Stimulated activated CD4-positive, alpha-beta T cell treated with anti-CD3 and anti-CD28 coated beads, Interleukin-15, amount 100 ng/mL, for 48 hours (primary cell): Measurements from ENCODE around the gene NSUN4.
"Not testable (repeated sequence)": the region's sequence is repeated elsewhere in the genome, so short reads cannot be mapped to it uniquely, and the experiment has no call there.

Experiments used
- DNase-seq, 2 donors: peaks; one replicate each; pipeline ENCODE4 v3.0.0-alpha.2; 2020; ENCODE audit warnings: low read depth in 2 of 2

The NSUN4 gene

DNA sequence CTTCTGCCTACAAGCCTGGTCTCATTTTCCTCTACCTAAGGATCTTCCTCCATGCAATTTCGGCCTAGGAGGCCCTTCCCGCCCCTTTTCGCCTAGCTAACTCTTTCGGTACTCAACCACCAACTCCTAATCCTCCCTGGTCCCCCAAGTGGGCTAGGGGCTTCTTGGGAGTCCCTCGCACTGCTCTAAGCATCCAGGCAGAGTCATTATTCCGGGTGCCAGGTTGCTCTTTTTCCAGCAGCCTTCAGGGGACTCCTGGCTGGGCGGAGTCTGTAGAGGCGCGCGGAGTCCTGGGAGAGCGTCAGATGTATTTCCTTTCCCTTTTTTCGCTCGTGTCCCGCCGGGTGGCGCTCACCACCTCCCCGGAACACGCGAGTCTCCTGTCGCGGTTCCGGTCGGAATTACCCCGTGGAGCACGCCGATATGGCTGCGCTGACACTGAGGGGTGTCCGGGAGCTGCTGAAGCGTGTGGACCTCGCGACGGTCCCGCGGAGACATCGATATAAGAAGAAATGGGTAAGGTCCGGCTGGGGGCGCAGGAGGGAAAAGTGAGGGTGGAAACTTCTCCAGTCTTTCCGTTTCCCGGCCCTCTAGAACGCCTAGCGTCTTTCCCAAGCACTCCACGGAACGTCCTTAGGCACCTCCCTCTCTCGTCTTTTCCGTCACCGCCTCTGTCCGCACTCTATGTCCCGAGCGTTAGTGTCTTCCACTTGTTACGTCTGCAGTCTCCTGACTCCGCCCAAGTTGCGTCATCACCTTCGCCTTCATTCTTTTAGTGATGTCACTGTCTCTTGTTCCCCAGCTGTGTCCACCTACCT is at the start of gene NSUN4:
Gene NSUN4, plus strand, starts transcription at position 404 of the 818 bp plus-strand sequence. Its CDS starts 20 bp downstream, at position 424.
- DNase-seq, result peak; percentile 80 to 81

DNA sequence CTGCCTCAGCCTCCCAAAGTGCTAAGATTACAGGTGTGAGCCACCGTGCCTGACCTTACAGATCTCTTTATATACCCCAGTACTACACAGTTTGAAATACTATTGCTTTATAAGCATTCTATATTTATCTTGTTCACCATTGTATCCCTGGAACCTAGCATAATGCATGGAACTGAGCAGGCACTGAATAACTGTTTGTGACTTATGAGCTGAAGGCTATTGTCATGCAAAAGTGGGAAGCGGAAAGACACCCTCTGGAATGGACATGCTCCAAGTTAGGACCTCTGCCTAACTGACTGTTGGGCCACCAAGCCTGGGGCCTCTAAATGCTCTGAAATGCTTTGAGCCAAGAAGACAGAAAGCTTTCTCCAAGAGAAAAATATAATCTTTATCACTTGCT is 45.3 kb upstream of the NSUN4 start:
- DNase-seq, result no peak

DNA sequence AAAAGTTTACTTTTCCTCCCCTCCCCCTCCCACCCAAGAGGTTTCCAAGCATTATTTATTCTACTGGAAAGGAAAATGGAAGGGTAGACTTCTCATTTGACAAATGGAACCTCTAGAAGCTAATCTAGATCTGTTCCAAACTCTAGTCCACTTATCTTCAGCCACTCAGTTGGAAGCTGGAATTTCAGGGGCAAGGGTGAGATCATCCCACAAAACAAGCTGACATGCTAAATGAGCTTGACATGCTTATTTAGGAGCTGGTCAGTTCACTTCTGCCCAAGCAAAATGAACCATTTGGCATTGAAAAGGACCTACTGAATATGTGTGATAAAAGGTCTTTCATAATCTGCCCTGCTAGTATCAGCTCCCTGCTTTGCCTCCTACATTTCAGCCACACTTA is 42.2 kb upstream of the NSUN4 start:
- DNase-seq, result no peak

DNA sequence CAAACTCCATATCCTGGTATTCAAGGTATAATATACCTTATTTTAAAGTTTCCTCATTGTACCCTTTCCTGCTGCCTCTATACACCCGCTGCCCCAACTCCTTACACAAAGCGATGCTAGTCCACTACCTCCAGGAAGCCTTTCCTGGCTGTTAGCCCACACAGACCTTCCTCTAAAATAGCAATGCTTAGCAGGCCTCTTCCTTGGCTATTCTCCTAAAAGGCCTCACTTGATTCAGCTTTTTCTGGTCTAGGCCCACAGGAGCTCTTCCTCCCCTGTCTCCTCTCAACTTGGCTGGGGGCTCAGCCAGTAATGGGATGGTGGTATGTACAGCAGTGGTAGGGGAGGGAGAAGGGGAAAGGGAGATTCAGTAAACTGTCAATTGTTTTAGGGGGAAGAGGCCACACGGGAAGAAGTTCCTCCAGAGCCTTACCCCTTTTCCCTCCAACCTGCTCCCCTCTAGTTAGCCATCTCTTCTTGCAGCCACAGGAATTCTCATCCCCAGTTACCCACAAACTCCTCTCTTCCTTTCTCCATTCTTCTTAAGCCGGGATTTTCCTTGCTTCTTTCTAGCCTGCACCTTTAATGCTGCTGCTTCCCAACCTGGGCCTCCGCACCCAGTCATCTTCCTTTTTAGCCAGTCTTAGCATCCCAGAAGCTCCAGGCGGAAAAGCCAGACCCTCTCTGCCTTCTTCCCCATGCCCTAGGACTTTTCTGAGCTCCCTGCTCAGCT is 39.8 kb upstream of the NSUN4 start:
- DNase-seq, result no peak

DNA sequence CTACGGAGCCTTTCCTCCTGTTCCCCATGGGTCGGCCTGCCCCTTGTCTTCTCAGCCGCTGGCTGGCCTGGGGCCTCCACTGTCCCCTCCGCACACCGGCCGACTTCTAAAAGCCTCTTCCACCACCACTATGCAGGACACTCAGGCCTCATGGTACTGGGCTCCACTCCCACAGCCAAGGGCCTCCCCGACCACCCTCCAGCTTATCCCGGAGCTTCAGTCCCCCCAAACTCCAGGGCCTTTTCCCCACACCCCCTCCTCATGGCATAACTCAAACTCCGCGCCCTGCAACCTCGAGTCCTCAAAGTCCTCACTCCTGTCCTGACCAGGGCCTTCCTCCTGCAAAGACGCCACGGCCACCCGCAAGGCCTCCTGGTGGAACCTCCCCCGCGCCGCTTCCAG is 39.2 kb upstream of the NSUN4 start:
- DNase-seq, result peak in 1 of 2 donors; percentile 5

DNA sequence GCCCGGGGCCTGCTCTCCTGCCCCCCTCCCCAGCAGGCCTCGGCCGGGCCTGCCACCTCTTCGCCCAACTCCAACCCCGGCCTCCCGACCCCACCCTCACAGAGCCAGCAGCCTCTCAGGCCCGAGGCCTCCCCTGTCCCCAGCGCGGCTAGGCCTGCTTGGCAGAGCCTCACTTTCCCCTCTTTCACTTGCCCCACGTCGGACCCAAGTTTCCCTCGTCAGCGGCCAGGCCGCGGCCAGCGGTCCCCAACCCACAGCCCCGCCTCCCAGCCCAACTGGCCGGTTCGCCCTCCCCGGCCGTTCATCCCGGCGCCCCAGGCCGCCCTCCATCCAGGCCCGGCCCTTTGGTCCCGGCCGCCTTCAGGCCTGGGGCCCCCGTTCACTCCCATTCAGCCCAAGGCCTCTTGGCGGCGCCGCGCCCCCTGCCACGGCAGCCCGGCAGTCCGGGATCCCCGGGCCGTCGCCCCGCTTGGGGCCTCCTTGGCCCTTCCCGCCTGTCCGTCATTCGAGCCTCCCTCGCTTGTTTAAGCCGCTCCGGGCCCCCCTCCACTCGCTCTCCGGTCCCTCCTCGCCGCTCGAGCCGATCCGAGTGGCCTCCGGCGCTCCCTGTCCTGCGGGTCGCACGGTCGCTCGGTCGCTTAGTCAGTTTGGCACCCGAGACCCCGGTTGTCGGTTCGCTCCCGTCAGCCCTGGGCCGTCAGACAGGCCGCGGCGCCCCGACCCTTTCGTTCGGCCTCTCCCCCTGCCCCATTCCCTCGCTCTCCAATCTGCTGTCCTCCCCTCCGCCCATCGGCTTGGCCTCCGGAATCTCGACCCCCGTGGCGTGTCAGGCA is 38.6 kb upstream of the NSUN4 start:
- DNase-seq, result peak; percentile 31 to 39

DNA sequence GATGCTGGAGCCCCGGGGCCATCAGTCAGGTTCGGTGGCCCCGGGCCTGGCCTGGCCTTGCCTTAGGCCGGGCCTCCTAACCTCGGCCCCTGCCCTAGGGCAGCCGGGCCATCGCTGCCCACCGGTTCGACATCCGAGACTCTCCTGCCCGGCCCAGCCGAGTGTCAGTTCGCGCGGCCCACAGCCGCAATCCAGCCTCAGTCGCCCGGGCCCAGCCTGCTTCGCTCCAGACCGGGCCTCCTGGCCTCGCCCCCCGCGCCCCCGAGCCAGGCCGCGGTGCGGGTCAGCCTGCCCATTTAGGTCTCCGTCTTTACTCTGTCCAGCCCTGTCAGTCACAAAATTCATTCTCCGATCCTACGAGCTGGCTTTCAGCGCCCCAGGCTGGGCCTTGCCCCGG is 38.0 kb upstream of the NSUN4 start:
- peak in 1 of 2 donors; percentile 5 for DNase-seq

DNA sequence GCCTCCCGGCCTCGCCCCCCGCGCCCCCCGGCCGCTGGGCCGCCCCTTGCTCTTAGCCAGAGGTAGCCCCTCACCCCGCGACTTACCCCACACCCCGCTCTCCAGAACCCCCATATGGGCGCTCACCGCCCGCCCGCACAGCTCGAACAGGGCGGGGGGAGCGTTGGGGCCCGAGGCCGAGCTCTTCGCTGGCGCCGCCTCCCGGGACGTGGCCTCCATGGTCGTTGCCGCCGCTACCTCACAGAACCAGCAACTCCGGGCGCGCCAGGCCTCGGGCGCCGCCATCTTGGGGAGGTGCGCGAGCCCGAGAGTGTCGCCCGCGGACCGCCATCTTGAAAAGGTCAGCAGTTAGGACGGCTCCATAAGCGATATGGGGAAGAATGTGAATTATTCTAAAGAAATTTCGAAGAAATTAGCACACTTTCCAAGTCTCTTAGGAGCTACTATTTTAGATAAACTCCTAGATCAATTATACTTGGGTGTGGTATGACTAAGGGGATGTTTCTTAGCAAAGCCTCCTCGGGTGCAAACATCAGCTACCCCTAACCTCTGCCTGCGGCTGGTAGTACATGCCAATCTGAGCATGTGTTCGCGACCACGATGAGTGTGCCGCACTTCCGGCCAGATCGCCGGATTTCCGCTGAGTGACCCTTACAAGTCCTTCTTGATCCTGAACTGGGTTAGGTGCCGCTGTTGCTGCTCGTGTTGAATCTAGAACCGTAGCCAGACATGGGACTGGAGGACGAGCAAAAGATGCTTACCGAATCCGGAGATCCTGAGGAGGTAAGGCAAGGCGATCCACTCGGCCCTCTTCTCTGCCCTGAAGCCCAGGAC is 37.4 kb upstream of the NSUN4 start, which contains the start of the genes LRRC41 and UQCRH:
Gene LRRC41, minus strand, starts transcription at position 579 of the 834 bp plus-strand sequence. Its CDS starts 294 bp downstream, at position 285.
Gene UQCRH, plus strand, starts transcription at position 661 of the 834 bp plus-strand sequence. Its CDS starts 69 bp downstream, at position 730.
- peak; percentile 85 for DNase-seq

DNA sequence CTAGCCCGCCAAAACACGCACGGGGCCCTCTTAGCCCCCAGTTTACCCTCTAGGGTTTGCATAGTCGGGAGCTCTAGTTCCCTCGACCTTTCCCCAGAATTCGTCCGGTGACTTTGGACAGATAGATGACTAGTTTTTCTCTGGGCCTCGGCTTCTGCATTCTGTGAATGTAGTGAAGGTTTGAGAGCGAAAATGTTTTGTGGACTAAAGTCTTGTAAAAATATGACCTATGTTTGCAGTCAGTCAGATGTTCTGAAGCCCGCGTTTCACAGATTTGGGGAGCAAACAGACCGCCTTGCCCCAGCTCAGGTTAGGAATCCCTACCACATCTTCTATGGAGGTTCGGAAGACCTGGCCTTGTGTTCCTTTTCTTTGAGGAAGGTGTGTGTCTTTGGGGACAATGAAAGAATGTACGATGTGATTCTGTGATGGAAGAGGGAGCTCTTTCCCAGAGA is 36.7 kb upstream of the NSUN4 start:
- DNase-seq, result no peak

DNA sequence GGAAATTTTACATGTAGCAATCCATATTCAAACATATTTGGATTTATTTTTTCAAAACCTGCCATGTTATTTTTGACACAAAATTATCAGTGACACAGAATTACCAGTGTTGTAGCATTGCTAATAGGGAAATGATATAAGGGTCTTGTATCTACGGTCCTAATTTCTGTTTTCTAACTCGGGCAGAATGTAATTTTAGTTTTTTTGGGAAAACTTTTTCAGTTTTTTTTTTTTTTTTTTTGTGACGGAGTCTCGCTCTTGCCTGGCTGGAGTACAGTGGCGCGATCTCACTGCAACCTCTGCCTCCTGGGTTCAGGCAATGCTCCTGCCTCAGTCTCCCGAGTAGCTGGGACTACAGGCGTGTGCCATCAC is 34.5 kb upstream of the NSUN4 start:
- no peak for DNase-seq

DNA sequence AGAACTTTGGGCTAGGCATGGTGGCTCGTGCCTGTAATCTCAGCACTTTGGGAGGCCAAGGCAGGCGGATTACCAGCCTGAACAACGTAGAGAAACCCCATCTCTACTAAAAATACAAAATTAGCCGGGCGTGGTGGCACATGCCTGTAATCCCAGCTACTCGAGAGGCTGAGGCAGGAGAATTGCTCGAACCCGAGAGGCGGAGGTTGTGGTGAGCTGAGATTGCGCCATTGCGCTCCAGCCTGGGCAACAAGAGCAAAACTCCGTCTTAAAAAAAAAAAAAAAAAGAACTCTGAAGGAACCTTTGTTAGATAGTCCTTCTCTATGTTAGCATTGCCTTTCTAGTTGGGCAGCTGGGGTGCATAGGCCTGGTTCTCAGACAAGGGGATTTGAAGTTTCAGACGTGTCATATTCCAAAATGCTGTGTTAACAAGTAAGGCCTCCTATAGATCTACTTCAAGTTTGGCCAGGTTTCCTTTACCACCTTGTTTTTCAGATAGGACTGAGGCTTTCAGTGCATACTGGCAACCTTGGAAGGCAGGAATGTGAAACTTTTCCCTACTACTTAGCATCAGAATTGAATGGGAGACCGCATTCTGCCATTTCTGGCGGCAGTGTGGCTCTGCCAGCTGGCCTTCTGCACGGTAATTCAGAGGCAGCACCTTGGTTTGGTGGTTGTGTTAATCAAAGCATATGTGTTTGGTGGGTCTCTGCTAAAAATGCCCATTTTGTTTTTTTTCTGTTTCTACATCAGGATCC is 31.0 kb upstream of the NSUN4 start:
- no peak for DNase-seq

DNA sequence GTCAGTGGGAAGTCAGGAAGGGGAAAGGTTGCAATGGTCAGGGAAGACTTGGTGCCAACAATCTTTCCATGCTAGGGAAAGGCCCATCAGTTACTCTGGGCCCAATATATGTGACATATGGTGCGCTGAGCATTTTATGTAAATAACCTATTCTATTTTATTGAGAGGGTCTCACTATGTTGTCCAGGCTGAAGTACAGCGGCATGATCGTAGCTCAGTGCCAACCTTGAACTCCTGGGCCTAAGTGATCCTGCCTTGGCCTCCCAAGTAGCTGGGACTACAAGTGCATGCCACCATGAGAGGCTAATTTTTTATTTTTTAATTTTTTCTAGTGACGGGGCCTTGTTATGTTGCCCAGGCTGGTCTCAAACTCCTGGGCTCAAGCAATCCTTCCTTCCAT is 30.3 kb upstream of the NSUN4 start:
- DNase-seq, result no peak

DNA sequence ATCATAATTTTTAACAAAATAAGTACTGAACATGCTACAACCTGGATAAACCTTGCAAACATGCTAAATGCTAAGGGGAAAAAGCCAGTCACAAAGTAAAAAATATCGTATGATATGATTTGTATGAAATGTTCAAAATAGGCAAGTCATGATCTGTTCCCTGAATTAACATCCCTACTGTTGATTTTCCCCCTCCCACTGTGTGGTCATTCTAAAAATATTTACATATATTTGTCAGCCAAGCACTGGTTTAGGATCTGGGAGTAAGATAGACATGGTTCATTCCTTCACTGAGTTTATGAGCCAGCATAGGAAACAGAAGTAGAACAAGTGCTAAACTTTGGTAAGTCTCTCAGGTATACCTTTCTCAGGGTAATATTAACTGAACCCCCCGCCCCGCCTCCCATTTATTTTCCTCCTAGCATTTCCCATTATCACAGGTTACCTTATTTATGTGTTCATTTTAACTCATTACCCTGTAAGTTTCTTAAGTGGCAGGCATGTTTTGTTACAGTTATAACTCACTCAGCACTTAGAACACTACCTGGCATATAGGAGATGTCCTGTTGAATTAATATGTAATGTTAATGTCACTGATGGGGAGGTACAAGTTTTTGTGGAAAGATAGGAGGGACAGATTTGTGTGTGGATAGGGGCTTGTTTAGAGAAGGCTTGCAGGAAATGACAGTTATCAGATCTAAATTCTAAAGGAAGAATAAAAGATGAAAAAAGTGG is 24.8 kb upstream of the NSUN4 start:
- DNase-seq, result no peak

DNA sequence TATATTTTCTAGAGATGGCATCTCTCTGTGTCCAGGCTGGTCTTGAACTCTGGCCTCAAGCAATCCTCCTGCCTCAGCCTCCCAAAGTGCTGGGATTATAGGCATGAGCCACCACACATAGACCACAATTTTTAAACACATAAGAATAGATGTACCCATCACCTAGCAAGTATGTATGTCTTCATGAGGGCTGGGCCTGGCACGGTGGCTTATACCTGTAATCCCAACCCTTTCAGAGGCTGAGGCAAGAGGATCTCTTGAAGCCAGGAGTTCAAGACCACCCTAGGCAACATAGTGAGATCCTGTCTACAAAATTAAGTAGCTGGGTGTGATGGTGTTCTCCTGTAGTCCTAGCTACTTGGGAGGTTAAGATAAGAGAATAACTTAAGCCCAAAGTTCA is 23.3 kb upstream of the NSUN4 start:
- DNase-seq, result no peak

DNA sequence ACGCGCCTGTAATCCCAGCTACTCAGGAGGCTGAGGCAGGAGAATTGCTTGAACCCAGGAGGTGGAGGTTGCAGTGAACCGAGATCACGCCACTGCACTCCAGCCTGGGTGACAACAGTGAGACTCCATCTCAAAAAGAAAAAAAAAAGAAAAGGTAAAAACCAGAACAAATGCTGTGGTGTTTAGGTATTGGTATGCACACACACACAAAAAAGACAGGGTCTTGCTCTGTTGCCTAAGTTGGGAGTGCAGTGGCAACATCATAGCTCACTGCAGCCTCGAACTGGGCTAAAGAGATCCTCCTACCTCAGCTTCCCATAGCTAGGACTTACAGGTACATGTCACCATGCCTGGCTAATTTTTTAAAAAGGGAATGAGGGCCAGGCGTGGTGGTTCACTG is 21.3 kb upstream of the NSUN4 start:
- DNase-seq, result not testable (repeated sequence)

DNA sequence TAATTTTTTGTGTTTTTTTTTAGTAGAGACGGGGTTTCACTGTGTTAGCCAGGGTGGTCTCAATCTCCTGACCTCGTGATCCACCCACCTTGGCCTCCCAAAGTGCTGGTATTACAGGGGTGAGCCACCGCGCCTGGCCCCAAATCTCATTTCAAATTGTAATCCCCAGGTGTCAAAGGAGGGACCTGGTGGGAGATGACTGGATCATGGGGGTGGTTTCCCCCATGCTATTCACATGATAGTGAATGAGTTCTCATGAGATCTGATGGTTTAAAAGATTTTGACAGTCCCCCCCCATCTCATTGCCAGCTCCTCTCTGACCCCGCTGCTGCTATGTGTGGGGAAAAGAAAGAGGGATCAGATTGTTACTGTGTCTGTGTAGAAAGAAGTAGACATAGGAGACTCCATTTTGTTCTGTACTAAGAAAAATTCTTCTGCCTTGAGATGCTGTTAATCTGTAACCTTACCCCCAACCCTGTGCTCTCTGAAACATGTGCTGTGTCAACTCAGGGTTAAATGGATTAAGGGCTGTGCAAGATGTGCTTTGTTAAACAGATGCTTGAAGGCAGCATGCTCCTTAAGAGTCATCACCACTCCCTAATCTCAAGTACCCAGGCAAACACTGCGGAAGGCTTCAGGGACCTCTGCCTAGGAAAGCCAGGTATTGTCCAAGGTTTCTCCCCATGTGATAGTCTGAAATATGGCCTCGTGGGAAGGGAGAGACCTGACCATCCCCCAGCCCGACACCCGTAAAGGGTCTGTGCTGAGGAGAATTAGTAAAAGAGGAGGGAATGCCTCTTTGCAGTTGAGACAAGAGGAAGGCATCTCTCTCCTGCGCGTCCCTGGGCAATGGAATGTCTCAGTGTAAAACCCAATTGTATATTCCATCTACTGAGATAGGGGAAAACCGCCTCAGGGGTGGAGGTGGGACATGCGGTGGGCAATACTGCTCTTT is 20.4 kb upstream of the NSUN4 start:
- DNase-seq, result not testable (repeated sequence)

DNA sequence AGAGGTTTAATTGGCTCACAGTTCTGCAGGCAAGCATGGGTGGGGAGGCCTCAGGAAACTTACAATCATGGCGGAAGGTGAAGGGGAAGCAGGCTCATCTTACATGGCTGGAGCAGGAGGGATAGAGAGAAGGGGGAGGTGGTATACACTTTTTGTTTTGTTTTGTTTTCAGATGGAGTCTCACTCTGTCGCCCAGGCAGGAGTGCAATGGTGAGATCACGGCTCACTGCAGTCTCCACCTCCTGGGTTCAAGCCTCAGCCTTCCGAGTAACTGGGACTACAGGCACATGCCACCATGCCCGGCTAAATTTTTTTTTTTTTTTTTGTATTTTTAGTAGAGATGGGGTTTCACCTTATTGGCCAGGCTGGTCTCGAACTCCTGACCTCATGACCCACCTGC is 18.4 kb upstream of the NSUN4 start:
- DNase-seq, result not testable (repeated sequence)
